H1 (cell line): ENCODE results near the gene CACNA1C. TPM values are rescaled to one million over a fixed set of nuclear protein-coding genes. Genes with fewer than 3 reads are reported as not detected.

ENCODE experiments used
- CTCF ChIA-PET: fragments of 300-600 bp; sonication (Branson Sonifier 250); formaldehyde crosslinking; loops from one replicate; lab custom pipeline; 2021; ENCODE audit not compliant: partially characterized antibody; lab: Charles Lee
- POLR2A ChIA-PET: fragments of 300-600 bp; sonication (Branson Sonifier 250); formaldehyde crosslinking; loops from one replicate; lab custom pipeline; 2021; ENCODE audit warnings: inconsistent platforms; ENCODE audit not compliant: partially characterized antibody; lab: Charles Lee
- DNase-seq, 2 experiments: peaks; one replicate each; pipeline versions ENCODE4 v3.0.0 to v3.0.0-alpha.2; 2010 to 2022; ENCODE audit warnings: low spot score in 2 of 2, low read depth in 1 of 2, mixed read lengths in 1 of 2
- FAIRE-seq: peaks from 2 replicates; lab custom pipeline; 2011; peaks lifted over from hg19 to GRCh38; lab: Jason Lieb, UNC
- H2AFZ ChIP-seq: 2 replicates; pipeline ENCODE4 v1.8.1; 2012; ENCODE audit warnings: low read length, inconsistent platforms
- H2AK5ac ChIP-seq: 2 replicates; pipeline ENCODE4 v1.6.1; 2013; ENCODE audit warnings: low read depth, low read length
- H2BK120ac ChIP-seq: replicated peaks from 2 replicates; pipeline ENCODE3; 2013; ENCODE audit warnings: low read depth, low read length, inconsistent platforms
- H2BK12ac ChIP-seq: 2 replicates; pipeline ENCODE4 v1.6.1; 2013; ENCODE audit warnings: low read depth, low read length
- H2BK15ac ChIP-seq: 2 replicates; pipeline ENCODE4 v1.6.1; 2013; ENCODE audit warnings: low read length
- H2BK20ac ChIP-seq: 2 replicates; pipeline ENCODE4 v1.6.1; 2013; ENCODE audit warnings: low read length
- H2BK5ac ChIP-seq: 2 replicates; pipeline ENCODE4 v1.6.1; 2013; ENCODE audit warnings: low read depth, low read length
- H3K14ac ChIP-seq: 2 replicates; pipeline ENCODE4 v1.6.1; 2013; ENCODE audit warnings: inconsistent platforms; ENCODE audit not compliant: insufficient read length
- H3K18ac ChIP-seq: 2 replicates; pipeline ENCODE4 v1.6.1; 2013; ENCODE audit warnings: low read length; ENCODE audit errors: extremely low read depth
- H3K23ac ChIP-seq: 2 replicates; pipeline ENCODE4 v1.6.1; 2013; ENCODE audit warnings: inconsistent platforms; ENCODE audit not compliant: insufficient read length
- H3K23me2 ChIP-seq: 2 replicates; pipeline ENCODE4 v1.6.1; 2013; ENCODE audit warnings: low read depth, low read length
- H3K27ac ChIP-seq: 2 replicates; pipeline ENCODE4 v1.6.1; 2011; ENCODE audit warnings: low read depth, low read length, inconsistent platforms
- H3K27me3 ChIP-seq, 4 experiments: replicated peaks in 1 of 4; 1 replicate in 1 of 4; 2 replicates in 3 of 4; pipeline versions ENCODE4 v1.6.1 to v1.8.1; 2011 to 2013; ENCODE audit warnings: low read length in 3 of 4, mild to moderate bottlenecking in 3 of 4, inconsistent platforms in 2 of 4, mixed read lengths in 2 of 4, moderate library complexity in 1 of 4; ENCODE audit not compliant: control insufficient read depth in 3 of 4, insufficient read depth in 3 of 4; ENCODE audit errors: extremely low read depth in 1 of 4
- H3K36me3 ChIP-seq, 4 experiments: 2 replicates each; pipeline versions ENCODE4 v1.6.1 to v1.8.1; 2011 to 2013; ENCODE audit warnings: mild to moderate bottlenecking in 4 of 4, low read length in 3 of 4, moderate library complexity in 2 of 4, control low read depth in 1 of 4, inconsistent platforms in 1 of 4; ENCODE audit not compliant: insufficient read depth in 4 of 4, control insufficient read depth in 2 of 4
- H3K4ac ChIP-seq: replicated peaks from 2 replicates; pipeline ENCODE3; 2013; ENCODE audit warnings: low read length, low read depth, mixed read lengths, inconsistent platforms; ENCODE audit not compliant: insufficient read length
- H3K4me1 ChIP-seq, 4 experiments: replicated peaks in 1 of 4; 1 replicate in 1 of 4; 2 replicates in 3 of 4; pipeline versions ENCODE4 v1.6.1 to v1.8.1; 2011 to 2013; ENCODE audit warnings: low read length in 3 of 4, inconsistent platforms in 2 of 4, mixed read lengths in 1 of 4; ENCODE audit not compliant: insufficient read depth in 4 of 4, control insufficient read depth in 3 of 4
- H3K4me2 ChIP-seq, 2 experiments: 2 replicates each; pipeline versions ENCODE4 v1.6.1 to v1.8.1; 2011 to 2013; ENCODE audit warnings: low read depth in 2 of 2, low read length in 2 of 2, control low read depth in 1 of 2, inconsistent platforms in 1 of 2, mild to moderate bottlenecking in 1 of 2; ENCODE audit not compliant: insufficient read depth in 1 of 2
- H3K4me3 ChIP-seq, 4 experiments: fragments of 200-600, 300-600 bp in 1 of 4; sonication (generic), shearing (Covaris generic), sonication (Bioruptor Twin) in 1 of 4; 2 replicates each; pipeline versions ENCODE4 v1.5.1 to v1.8.1; 2011 to 2016; ENCODE audit warnings: low read length in 4 of 4, low read depth in 3 of 4, control low read depth in 2 of 4, inconsistent platforms in 2 of 4, mild to moderate bottlenecking in 2 of 4, mixed read lengths in 1 of 4, moderate library complexity in 1 of 4; ENCODE audit not compliant: insufficient read depth in 2 of 4; ENCODE audit errors: extremely low read depth in 1 of 4
- H3K56ac ChIP-seq: replicated peaks from 2 replicates; pipeline ENCODE3; 2013; ENCODE audit warnings: low read depth, mild to moderate bottlenecking, mixed read lengths, low read length, inconsistent platforms; ENCODE audit not compliant: insufficient read length
- H3K79me1 ChIP-seq: 2 replicates; pipeline ENCODE4 v1.6.1; 2013; ENCODE audit warnings: low read depth, low read length, control low read depth
- H3K79me2 ChIP-seq, 2 experiments: 2 replicates each; pipeline versions ENCODE4 v1.6.1 to v1.8.1; 2012 to 2013; ENCODE audit warnings: low read length in 2 of 2, mild to moderate bottlenecking in 2 of 2, inconsistent platforms in 1 of 2; ENCODE audit not compliant: insufficient read depth in 2 of 2, control insufficient read depth in 1 of 2
- H3K9ac ChIP-seq, 4 experiments: replicated peaks in 1 of 4; 1 replicate in 1 of 4; 2 replicates in 3 of 4; pipeline versions ENCODE4 v1.6.1 to v1.8.1; 2011 to 2013; ENCODE audit warnings: low read depth in 3 of 4, low read length in 3 of 4, control low read depth in 2 of 4, mild to moderate bottlenecking in 2 of 4, moderate library complexity in 2 of 4, inconsistent platforms in 1 of 4; ENCODE audit errors: extremely low read depth in 1 of 4
- H3K9me3 ChIP-seq, 2 experiments: 2 replicates each; pipeline versions ENCODE4 v1.6.1 to v1.8.1; 2012 to 2013; ENCODE audit warnings: mild to moderate bottlenecking in 2 of 2, moderate library complexity in 2 of 2, control low read depth in 1 of 2, inconsistent platforms in 1 of 2, low read depth in 1 of 2, low read length in 1 of 2, mixed read lengths in 1 of 2; ENCODE audit not compliant: insufficient read depth in 2 of 2
- H4K20me1 ChIP-seq, 2 experiments: replicated peaks in 1 of 2; 2 replicates each; pipeline versions ENCODE3 to v1.8.1; 2011 to 2013; ENCODE audit warnings: inconsistent platforms in 2 of 2, low read length in 2 of 2, mild to moderate bottlenecking in 1 of 2; ENCODE audit not compliant: insufficient read depth in 2 of 2, control insufficient read depth in 1 of 2
- H4K5ac ChIP-seq: 2 replicates; pipeline ENCODE4 v1.6.1; 2013; ENCODE audit warnings: low read length, low read depth, mixed read lengths, inconsistent platforms; ENCODE audit not compliant: insufficient read length
- H4K8ac ChIP-seq: 2 replicates; pipeline ENCODE4 v1.8.0; 2013; ENCODE audit warnings: mild to moderate bottlenecking, moderate library complexity, low read length, inconsistent platforms; ENCODE audit not compliant: insufficient read depth; ENCODE audit errors: extremely low read depth
- H4K91ac ChIP-seq: replicated peaks from 2 replicates; pipeline ENCODE3; 2013; ENCODE audit warnings: low read length, mixed read lengths, inconsistent platforms; ENCODE audit not compliant: insufficient read length
- CTBP2 ChIP-seq: IDR thresholded peaks from 2 replicates; pipeline ENCODE4 v1.7.0; 2011; ENCODE audit warnings: borderline replicate concordance, mild to moderate bottlenecking, moderate library complexity, mixed read lengths, low read length; ENCODE audit not compliant: insufficient read depth, insufficient read length
- WGBS, 2 experiments: shearing (Covaris generic) in 1 of 2; methylation state at CpG; one replicate each; pipeline versions ENCODE4 v1.1.6 to v1.1.7; 2013 to 2015; ENCODE audit warnings: low lambda C conversion rate in 2 of 2, mixed read lengths in 2 of 2, inconsistent platforms in 1 of 2, low coverage in 1 of 2, missing lambda C conversion rate in 1 of 2; ENCODE audit not compliant: insufficient replicate concordance in 2 of 2, insufficient coverage in 1 of 2, insufficient read length in 1 of 2; ENCODE audit errors: extremely low coverage in 1 of 2, missing lambda C conversion rate in 1 of 2; 5-methylcytosine and 5-hydroxymethylcytosine counted together
- polyA plus RNA-seq, 7 experiments: library from polyadenylated mRNA; depleted of rRNA in 3 of 7; stranded (reverse) in 5 of 7; unstranded in 2 of 7; fragments of >200 nt in 5 of 7; fragments of 200-250 nt in 2 of 7; gene quantifications; 1 replicate in 5 of 7; 2 replicates in 1 of 7; 4 replicates in 1 of 7; pipeline versions ENCODE4 v1.2.1 to v1.2.3, GENCODE V29; 2011 to 2013; ENCODE audit warnings: missing spikeins in 2 of 7, mixed read lengths in 2 of 7
- total RNA-seq: library from RNA; stranded (reverse); fragmentation: NEBNext Ultra II Directional; extraction: Animal tissue kit (Norgen Biotek cat#: 25700); gene quantifications from 2 replicates; pipeline ENCODE4 v1.2.1, GENCODE V29; 2021

CACNA1C gene
- total and polyA plus RNA-seq, 2 of the 8 experiments (the other 6 are each of a cell fraction or from before 2014, with no cell fraction given): 1.3 TPM

- no peak overlapping the region for H2BK5ac ChIP-seq
- H3K4me1 ChIP-seq: peaks cover 0 to 4% (median 0%) of the 10 kb centered on the region in 4 experiments; a peak in 1 of 7 replicates
- H3K4ac ChIP-seq: no peak overlapping the region
- H2BK12ac ChIP-seq: no peak overlapping the region
- H3K23me2 ChIP-seq: no peaks in the 10 kb centered on the region
- no peak overlapping the region for H3K27ac ChIP-seq
- H3K23ac ChIP-seq: no peak overlapping the region
- no peaks in the 10 kb centered on the region for H4K20me1 ChIP-seq
- no peak overlapping the region for H3K9ac ChIP-seq
- no peak overlapping the region for H3K56ac ChIP-seq
- TF ChIP-seq CTBP2: no peak
- no peak for DNase-seq
- no peak overlapping the region for H3K4me2 ChIP-seq
- H2BK15ac ChIP-seq: no peak overlapping the region
- no peak overlapping the region for H3K4me3 ChIP-seq
- H3K27me3 ChIP-seq: no peaks in the 10 kb centered on the region
- H2BK20ac ChIP-seq: no peak overlapping the region
- no peak overlapping the region for H2AFZ ChIP-seq
- H4K8ac ChIP-seq: no peak overlapping the region
- H4K91ac ChIP-seq: no peak overlapping the region
- H3K79me1 ChIP-seq: no peaks in the 10 kb centered on the region
- no peaks in the 10 kb centered on the region for H3K36me3 ChIP-seq
- H2BK120ac ChIP-seq: no peak overlapping the region
- no peak overlapping the region for H3K14ac ChIP-seq
- POLR2A ChIA-PET: no interaction called here
- H3K18ac ChIP-seq: no peak overlapping the region
- H4K5ac ChIP-seq: no peak overlapping the region
- 93 to 100% methylated on average over 1 of the region's 1 CpG for WGBS, 2 experiments
- CTCF ChIA-PET: no interaction called here
- no peaks in the 10 kb centered on the region for H3K9me3 ChIP-seq
- H2AK5ac ChIP-seq: no peak overlapping the region
- no peaks in the 10 kb centered on the region for H3K79me2 ChIP-seq
- FAIRE-seq: no peak
Observed at GRCh38 chr12:2147335-2147734, 94.5 kb downstream of the CACNA1C start.
